Activated naive CD8-positive, alpha-beta T cell treated with anti-CD3 and anti-CD28 coated beads, Interleukin-2, amount 10 ng/mL, durations not matched to agents 7 days and 5 days (primary cell): ENCODE data around the gene UPK3B. TPM values are rescaled to one million over a fixed set of nuclear protein-coding genes. Genes with fewer than 3 reads are reported as not detected.
"Not testable (repeated sequence)": the region's sequence is repeated elsewhere in the genome, so short reads cannot be mapped to it uniquely, and the experiment has no call there.

Source experiments
- ATAC-seq: fragments of 150-1000 bp; cut with Tn5 transposase; one replicate; pipeline ENCODE4 v1.10.0; 2021; ENCODE audit warnings: low read depth, moderate library complexity
- POLR2A ChIA-PET: fragments of 350-600 bp; sonication (Branson Sonifier 250); formaldehyde crosslinking; loops from one replicate; lab custom pipeline; 2021; ENCODE audit warnings: antibody characterized with exemption; lab: Charles Lee
- DNase-seq: peaks from one replicate; pipeline ENCODE4 v3.0.0; 2021
- H3K27ac Mint-ChIP-seq: one replicate; pipeline ENCODE4 v1.8.0; 2022; ENCODE audit warnings: mild to moderate bottlenecking, mixed read lengths
- H3K27me3 Mint-ChIP-seq: one replicate; pipeline ENCODE4 v1.8.0; 2022; ENCODE audit warnings: mild to moderate bottlenecking, moderate library complexity, mixed read lengths
- H3K36me3 Mint-ChIP-seq: one replicate; pipeline ENCODE4 v1.8.0; 2021; ENCODE audit warnings: mild to moderate bottlenecking, mixed read lengths
- H3K4me1 Mint-ChIP-seq: one replicate; pipeline ENCODE4 v1.8.0; 2021; ENCODE audit warnings: mixed read lengths
- H3K4me3 Mint-ChIP-seq: one replicate; pipeline ENCODE4 v1.8.0; 2022; ENCODE audit warnings: mild to moderate bottlenecking, moderate library complexity, mixed read lengths
- H3K9me3 Mint-ChIP-seq: one replicate; pipeline ENCODE4 v1.8.0; 2021; ENCODE audit warnings: mixed read lengths
- total RNA-seq, 2 experiments: library from RNA; stranded (reverse); gene quantifications; one replicate each; pipeline ENCODE4 v1.2.3, GENCODE V29; 2021

The UPK3B gene
- total RNA-seq, 2 experiments from 2014 or later = 2.1 to 2.7 TPM

DNA sequence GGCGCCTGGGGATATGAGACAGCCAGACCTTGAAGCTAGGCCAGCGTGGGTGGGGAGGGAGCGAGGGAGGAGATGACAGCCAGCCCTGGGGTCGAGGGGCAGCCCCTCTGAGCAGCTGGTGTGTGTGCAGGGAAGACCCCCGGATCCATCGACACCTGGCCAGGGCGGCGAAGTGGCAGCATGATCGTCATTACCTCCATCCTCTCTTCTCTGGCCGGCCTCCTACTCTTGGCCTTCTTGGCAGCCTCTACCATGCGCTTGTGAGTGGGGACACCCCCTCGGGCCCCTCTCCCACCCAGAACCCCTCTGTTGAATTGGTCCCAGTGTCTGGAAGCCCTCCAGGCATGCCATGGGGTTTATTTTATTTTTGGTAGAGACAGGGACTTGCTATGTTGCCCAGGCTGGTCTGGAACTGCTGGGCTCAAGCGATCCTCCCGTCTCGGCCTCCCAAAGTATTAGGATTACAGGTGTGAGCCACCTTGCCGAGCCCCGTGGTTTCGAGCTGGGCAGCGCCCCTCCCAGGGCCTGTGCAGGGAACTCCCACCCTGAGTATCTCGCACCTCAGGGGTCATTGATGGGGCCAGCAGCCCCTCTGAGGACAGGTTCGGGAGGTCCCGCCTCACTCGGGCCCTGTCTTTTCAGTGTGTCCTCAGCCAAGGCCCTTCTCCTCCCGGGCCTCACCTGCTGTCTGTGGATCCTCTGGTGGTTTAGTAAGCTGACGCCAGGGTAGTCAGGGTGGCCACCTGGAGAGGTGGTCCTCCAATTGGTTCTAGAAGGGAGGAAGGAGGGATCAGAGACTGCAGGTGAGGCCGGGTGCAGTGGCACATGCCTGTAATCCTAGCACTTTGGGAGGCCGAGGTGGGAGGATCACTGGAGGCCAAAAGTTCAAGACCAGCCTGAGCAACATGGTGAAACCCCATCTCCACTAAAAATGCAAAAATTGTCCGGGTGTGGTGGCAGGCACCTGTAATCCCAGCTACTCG is 3.8 kb downstream of the UPK3B start:
- POLR2A ChIA-PET = no interaction called here

DNA sequence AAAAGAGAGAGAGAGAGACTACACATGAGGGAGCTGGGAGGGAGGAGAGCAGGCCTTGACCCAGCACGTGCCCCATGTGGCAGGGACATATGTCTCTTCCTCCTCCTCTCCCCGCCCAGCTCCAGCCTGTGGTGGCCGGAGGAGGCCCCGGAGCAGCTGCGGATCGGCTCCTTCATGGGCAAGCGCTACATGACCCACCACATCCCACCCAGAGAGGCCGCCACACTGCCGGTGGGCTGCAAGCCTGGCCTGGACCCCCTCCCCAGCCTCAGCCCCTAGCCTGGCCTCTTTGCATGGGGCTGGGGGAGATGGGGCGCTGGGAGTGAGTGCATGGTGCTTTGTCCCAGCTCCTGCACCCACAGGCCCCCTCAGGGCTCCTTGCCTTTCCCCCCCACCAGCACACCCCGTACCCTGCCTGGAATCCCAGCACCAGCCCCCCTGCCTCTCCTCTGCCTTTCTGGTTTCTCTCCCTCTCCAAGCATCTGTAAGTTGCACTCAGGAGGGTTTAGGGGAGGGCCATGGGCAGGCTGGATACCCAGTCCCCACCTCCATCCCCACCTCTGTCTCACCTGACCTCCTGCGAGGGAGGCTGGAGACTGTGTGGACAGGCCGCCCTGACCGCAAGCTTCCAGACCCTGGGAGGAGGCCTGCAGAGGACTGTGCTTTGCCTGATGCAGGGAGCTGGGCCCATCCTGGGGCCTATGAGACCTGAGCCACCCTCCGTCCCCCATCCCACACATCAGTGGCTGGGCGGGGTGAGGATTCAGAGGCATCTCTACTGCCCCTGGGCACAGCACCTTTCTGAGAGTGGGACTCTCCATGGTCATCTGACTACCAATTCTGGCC is 4.8 kb downstream of the UPK3B start:
- Mint-ChIP-seq H3K4me1 (no peaks in the 10 kb centered on the region), H3K36me3 (no peaks in the 10 kb centered on the region), H3K27me3 (no peaks in the 10 kb centered on the region), H3K27ac (no peak overlapping the region), H3K9me3 (no peaks in the 10 kb centered on the region), H3K4me3 (no peak overlapping the region)
- POLR2A ChIA-PET = no interaction called here
- ATAC-seq (no peak), DNase-seq (no peak)

More for the DNA sequence above, 3.8 kb downstream of the UPK3B start:
- DNase-seq (no peak), ATAC-seq (no peak)
- Mint-ChIP-seq H3K4me1 (peaks cover 4% of the 10 kb centered on the region), H3K27ac (no peak overlapping the region), H3K36me3 (no peaks in the 10 kb centered on the region), H3K9me3 (no peaks in the 10 kb centered on the region), H3K27me3 (no peaks in the 10 kb centered on the region), H3K4me3 (no peak overlapping the region)

- H3K27me3 Mint-ChIP-seq = no peaks in the 10 kb centered on the region
- H3K36me3 Mint-ChIP-seq = no peaks in the 10 kb centered on the region
- no peaks in the 10 kb centered on the region for H3K9me3 Mint-ChIP-seq
- peak; percentile 70 for DNase-seq
- ATAC-seq = peak; percentile 51
- no peak overlapping the region for H3K27ac Mint-ChIP-seq
- H3K4me3 Mint-ChIP-seq = no peak overlapping the region
- POLR2A ChIA-PET = no interaction called here
- no peaks in the 10 kb centered on the region for H3K4me1 Mint-ChIP-seq
Observed at GRCh38 chr7:76515999-76516443, 5.7 kb downstream of the UPK3B start.

DNA sequence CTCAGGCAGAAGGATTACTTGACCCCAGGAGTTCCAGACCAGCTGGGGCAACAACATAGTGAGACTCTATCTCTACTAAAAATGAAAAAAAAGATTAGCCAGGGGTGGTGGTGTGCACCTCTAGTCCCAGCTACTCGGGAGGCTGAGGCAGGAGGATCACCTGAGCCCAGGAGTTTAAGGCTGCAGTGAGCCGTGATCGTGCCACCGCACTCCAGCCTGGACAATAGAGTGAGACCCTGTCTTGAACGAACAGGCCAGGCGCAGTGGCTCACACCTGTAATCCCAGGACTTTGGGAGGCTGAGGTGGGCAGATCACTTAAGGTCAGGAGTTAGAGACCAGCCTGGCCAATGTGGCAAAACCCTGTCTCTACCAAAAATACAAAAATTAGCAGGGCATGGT is 6.6 kb downstream of the UPK3B start:
- H3K36me3 Mint-ChIP-seq, POLR2A ChIA-PET: not testable (repeated sequence)

GRCh38 chr7:76526183-76526582 is 15.8 kb downstream of the UPK3B start:
- H3K36me3 Mint-ChIP-seq, ATAC-seq, POLR2A ChIA-PET: not testable (repeated sequence)

More for the DNA sequence above, 6.6 kb downstream of the UPK3B start:
- not testable (repeated sequence) for H3K9me3 Mint-ChIP-seq, H3K27ac Mint-ChIP-seq, ATAC-seq, H3K4me1 Mint-ChIP-seq, H3K4me3 Mint-ChIP-seq, DNase-seq, H3K27me3 Mint-ChIP-seq

DNA sequence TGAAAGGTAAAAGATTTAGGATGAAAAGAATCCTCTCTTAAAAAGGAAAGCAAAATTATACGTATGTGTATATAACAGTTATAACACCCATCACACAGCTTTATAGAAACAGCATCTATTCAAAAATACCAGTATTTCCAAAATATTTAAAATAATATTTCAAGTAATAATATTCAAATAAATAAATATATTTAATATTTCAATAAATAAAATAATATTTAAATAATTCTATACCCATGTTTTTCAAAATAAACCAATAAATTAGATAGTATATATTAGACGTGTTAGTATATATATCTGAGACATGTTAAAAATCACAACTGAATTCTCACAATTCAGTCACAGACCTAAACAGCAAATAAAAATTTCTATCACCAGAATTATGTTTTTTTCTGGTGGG is 21.3 kb downstream of the UPK3B start:
- DNase-seq, H3K27me3 Mint-ChIP-seq, POLR2A ChIA-PET, H3K4me3 Mint-ChIP-seq, H3K9me3 Mint-ChIP-seq, H3K4me1 Mint-ChIP-seq, H3K27ac Mint-ChIP-seq, ATAC-seq, H3K36me3 Mint-ChIP-seq: not testable (repeated sequence)

More at GRCh38 chr7:76526183-76526582, 15.8 kb downstream of the UPK3B start:
- H3K27me3 Mint-ChIP-seq, H3K27ac Mint-ChIP-seq, H3K4me1 Mint-ChIP-seq, H3K4me3 Mint-ChIP-seq, H3K9me3 Mint-ChIP-seq, DNase-seq: not testable (repeated sequence)

DNA sequence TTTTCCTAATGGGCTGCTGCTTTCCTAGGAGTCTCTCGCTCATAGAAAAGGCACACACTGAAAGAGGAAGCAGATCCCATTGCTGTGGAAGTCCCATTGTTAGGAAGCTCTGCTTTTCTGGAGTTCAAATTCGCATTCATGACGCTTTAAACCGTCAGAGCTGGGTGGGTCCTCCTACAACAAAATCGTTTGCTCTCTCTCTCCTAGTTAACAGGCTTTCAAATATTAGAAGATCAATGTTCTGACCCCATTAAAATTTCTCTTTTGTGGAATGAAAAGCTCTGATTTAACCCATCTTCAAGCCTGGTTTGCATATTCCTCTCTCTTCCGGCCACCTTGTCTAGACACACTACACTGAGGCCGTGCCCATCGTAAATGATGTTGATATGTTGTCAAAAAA is 32.8 kb downstream of the UPK3B start, which contains the start of gene SPDYE16:
Gene SPDYE16, minus strand, starts transcription at position 101 of the 400 bp plus-strand sequence. CDS start 1,838 bp downstream, outside the sequence.
- H3K9me3 Mint-ChIP-seq, H3K36me3 Mint-ChIP-seq, H3K27me3 Mint-ChIP-seq, ATAC-seq, H3K27ac Mint-ChIP-seq, POLR2A ChIA-PET, H3K4me3 Mint-ChIP-seq, H3K4me1 Mint-ChIP-seq, DNase-seq: not testable (repeated sequence)

DNA sequence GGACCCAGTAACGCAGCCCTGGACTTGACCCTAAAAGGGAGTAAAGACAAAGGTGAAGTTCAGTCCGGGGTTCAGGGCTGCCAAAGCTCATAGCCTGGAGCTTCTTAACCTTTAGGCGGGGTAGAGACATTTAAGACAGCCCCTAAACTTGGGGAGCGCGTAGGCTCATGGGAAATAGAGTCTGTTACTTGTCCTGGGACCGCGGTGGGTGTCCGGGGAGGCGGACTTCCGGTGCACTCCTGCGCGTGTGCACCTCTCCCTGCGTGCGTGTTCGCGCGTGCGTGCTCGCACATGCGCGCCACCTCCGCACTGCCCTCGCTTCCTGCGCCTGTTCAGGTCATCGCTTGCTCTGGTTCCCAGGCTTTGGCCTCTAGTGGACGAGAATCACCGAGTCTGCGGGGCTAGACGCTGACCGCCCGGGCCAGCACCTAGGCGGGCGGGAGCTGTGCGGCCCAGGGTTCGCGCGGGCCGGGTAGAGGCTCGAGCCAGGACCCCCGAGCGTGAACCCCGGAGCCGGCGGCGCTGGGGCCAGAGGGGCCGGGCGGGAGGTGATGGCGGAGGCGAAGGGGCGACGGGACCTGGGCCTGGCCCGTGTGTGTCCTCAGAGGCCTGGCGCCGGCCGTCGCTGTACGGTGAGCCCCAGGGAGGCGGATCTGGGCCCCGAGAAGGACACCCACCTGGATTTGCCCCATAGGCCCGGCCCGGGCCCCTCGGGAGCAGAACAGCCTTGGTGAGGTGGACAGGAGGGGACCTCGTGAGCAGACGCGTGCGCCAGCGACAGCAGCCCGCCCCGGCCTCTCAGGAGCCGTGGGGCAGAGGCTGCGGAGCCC is 38.9 kb downstream of the UPK3B start:
- H3K9me3 Mint-ChIP-seq, H3K36me3 Mint-ChIP-seq, H3K27me3 Mint-ChIP-seq, POLR2A ChIA-PET: not testable (repeated sequence)
- peak overlapping the region; percentile 91 for H3K27ac Mint-ChIP-seq
- peak overlapping the region; percentile 97 for H3K4me3 Mint-ChIP-seq
- DNase-seq (peak; percentile 81), ATAC-seq (peak; percentile 99)
- H3K4me1 Mint-ChIP-seq = peaks cover 14% of the 10 kb centered on the region

DNA sequence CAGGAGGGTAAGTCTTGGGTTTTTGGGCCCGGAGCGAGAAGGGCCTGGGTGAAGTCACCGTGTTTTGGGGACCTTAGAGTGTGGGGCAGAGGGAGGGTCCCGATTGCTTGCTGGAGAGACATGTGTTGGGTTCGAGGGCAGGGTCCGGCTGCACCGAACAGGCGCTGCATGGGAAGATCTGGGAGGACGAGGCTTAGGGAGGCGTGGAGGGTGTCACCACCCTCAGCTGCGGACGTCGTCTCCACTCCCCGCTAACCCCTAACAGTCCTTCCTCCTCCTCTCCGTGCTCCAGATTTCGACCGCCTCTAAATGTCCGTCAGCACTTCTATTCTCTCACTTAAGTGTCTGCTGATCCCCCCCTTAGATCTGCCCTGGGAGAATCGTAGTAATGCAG is 39.5 kb downstream of the UPK3B start:
- DNase-seq, ATAC-seq, H3K27me3 Mint-ChIP-seq, H3K36me3 Mint-ChIP-seq, H3K9me3 Mint-ChIP-seq, POLR2A ChIA-PET: not testable (repeated sequence)
- Mint-ChIP-seq H3K4me3 (peak overlapping the region; percentile 97), H3K27ac (peak overlapping the region; percentile 81), H3K4me1 (peaks cover 14% of the 10 kb centered on the region)

DNA sequence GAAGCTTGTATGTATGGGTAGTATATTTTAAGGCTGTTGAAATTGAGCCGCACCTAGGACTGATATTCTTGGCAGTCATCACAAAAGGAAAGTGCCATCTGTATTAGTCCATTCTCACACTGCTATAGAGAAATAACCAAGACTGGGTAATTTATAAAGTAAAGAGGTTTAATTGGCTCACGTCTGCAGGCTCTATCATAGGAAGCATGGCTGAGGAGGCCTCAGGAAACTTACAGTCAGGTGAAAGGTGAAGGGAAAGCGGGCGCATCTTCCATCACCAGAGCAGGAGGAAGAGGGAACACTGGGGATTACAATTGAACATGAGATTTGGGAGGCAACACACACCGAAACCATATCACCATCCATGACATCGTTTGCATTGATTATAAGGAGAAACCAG is 41.6 kb downstream of the UPK3B start:
- H3K9me3 Mint-ChIP-seq, H3K27me3 Mint-ChIP-seq, ATAC-seq, DNase-seq, H3K36me3 Mint-ChIP-seq, POLR2A ChIA-PET: not testable (repeated sequence)
- H3K27ac Mint-ChIP-seq = peak overlapping the region; percentile 36
- H3K4me1 Mint-ChIP-seq = peaks cover 16% of the 10 kb centered on the region
- peak overlapping the region; percentile 42 for H3K4me3 Mint-ChIP-seq

DNA sequence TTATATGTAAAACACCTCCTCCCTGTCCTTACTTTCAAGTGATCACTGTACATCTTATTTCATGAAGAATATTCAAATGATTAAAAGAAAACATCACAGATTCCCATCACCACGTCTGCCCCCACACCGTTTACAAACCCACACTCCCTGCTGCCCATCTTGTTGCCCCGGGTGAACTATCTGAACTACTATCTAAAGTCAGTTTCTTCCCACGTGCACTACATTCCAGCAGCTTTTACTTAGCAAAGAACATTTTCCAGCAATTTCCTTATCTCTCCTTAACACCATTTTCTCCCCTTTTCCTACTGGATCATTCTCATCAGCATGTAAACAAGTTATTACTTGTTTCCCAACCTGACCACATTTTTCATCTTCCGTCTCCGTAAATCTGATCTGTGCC is 49.3 kb downstream of the UPK3B start:
- H3K4me1 Mint-ChIP-seq = peaks cover 16% of the 10 kb centered on the region
- POLR2A ChIA-PET, DNase-seq, H3K9me3 Mint-ChIP-seq, H3K27ac Mint-ChIP-seq, H3K27me3 Mint-ChIP-seq, ATAC-seq, H3K4me3 Mint-ChIP-seq: not testable (repeated sequence)
- peaks cover 39% of the 10 kb centered on the region for H3K36me3 Mint-ChIP-seq

DNA sequence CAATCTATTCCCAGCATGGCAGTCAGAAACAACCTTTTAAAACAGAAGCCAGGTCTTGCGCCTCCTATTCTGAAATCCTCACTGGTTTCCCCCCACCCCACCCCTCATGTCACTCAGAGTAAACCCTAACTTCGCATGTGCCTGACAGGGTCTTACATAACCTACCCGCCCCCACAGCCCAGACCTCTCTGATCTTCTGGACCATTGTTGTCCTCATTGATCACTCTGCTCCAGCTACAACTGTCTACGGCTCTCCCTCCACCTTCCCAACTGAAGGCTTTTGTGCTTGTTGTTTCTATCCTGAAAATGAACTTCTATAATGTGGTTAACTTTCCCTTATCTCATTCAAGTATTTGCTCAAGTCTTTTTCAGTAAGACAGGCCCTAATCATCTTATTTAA is 49.8 kb downstream of the UPK3B start:
- H3K36me3 Mint-ChIP-seq = peaks cover 37% of the 10 kb centered on the region
- H3K27me3 Mint-ChIP-seq, H3K4me3 Mint-ChIP-seq, POLR2A ChIA-PET, H3K9me3 Mint-ChIP-seq, ATAC-seq, DNase-seq, H3K27ac Mint-ChIP-seq: not testable (repeated sequence)
- peaks cover 16% of the 10 kb centered on the region for H3K4me1 Mint-ChIP-seq
